WERI-Rb-1 (cell line): ENCODE results near the gene CT47C1.

Experiments used
- DNase-seq: peaks from one replicate; pipeline ENCODE4 v3.0.0-alpha.2; 2020
- H3K27ac ChIP-seq: fragments of 250-450 bp; sonication (Bioruptor Pico); 2 replicates; pipeline ENCODE4 v1.5.1; 2020; ENCODE audit warnings: mild to moderate bottlenecking, moderate library complexity
- H3K27me3 ChIP-seq: fragments of 250-450 bp; sonication (Bioruptor Pico); 2 replicates; pipeline ENCODE4 v1.5.1; 2021; ENCODE audit warnings: mild to moderate bottlenecking, low read depth, moderate library complexity; ENCODE audit not compliant: insufficient read depth, severe bottlenecking
- H3K36me3 ChIP-seq: fragments of 250-450 bp; sonication (Bioruptor Pico); 2 replicates; pipeline ENCODE4 v1.5.1; 2020; ENCODE audit warnings: mild to moderate bottlenecking, moderate library complexity
- H3K4me3 ChIP-seq: 2 replicates; pipeline ENCODE4 v1.5.1; 2011; ENCODE audit warnings: low read depth, mild to moderate bottlenecking, control low read depth, low read length
- H3K9me3 ChIP-seq: fragments of 250-450 bp; sonication (Bioruptor Pico); 2 replicates; pipeline ENCODE4 v1.5.1; 2021; ENCODE audit warnings: mild to moderate bottlenecking, moderate library complexity; ENCODE audit not compliant: severe bottlenecking
- TF ChIP-seq, protein P1 (sequence below): IDR thresholded peaks from 2 replicates; pipeline ENCODE4 v1.5.1; 2011; ENCODE audit warnings: low read depth, mild to moderate bottlenecking, control low read depth, inconsistent platforms, low read length

The CT47C1 gene

DNA sequence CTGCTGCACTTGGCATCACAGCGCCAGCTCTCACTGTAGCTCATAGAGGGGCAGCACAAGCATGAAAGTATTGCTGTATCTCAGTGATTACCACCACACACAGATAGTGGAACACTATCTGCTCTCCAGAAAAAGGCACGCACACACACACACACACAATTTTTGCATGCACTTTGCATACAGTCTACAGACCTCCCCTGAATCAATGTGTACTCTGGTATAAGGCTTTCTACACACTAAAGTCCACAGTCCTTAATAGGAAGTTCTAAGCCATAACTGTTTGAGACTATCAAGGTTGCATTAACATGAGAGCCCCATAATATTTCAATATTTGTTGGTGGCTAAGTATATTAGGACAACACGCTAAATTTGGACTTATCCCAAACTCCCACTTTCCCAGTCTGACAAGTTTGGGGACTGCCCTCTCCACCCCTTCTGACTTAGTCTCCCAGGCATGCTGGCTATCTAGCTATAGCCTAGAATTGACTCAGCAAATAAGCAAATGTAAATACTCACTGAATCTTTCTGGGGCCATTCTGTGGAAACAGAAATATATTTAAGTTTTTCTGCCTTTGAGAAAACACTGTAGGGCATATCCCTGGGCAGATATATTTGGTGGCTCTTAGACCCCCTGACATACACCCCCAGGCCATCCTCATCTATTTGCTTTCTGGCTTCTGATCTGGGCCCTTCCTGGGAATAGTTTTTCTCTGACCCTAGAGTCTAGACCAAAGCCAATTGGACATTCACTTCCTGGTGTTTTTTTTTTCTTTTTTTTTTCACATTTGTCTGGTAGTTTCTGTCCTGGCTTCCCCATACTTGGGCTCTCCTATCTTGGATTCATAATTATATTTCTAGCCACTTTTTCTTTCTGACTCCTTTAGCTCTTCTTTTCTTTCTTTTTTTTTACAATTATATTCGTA lies 36.4 kb upstream of the CT47C1 start:
- Histone ChIP-seq H3K27ac (no peak overlapping the region), H3K27me3 (peaks cover 24% of the 10 kb centered on the region), H3K4me3 (no peak overlapping the region), H3K36me3 (no peaks in the 10 kb centered on the region), H3K9me3 (no peaks in the 10 kb centered on the region)
- TF ChIP-seq, protein P1, sequence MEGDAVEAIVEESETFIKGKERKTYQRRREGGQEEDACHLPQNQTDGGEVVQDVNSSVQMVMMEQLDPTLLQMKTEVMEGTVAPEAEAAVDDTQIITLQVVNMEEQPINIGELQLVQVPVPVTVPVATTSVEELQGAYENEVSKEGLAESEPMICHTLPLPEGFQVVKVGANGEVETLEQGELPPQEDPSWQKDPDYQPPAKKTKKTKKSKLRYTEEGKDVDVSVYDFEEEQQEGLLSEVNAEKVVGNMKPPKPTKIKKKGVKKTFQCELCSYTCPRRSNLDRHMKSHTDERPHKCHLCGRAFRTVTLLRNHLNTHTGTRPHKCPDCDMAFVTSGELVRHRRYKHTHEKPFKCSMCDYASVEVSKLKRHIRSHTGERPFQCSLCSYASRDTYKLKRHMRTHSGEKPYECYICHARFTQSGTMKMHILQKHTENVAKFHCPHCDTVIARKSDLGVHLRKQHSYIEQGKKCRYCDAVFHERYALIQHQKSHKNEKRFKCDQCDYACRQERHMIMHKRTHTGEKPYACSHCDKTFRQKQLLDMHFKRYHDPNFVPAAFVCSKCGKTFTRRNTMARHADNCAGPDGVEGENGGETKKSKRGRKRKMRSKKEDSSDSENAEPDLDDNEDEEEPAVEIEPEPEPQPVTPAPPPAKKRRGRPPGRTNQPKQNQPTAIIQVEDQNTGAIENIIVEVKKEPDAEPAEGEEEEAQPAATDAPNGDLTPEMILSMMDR, result no peak
- no peak for DNase-seq

DNA sequence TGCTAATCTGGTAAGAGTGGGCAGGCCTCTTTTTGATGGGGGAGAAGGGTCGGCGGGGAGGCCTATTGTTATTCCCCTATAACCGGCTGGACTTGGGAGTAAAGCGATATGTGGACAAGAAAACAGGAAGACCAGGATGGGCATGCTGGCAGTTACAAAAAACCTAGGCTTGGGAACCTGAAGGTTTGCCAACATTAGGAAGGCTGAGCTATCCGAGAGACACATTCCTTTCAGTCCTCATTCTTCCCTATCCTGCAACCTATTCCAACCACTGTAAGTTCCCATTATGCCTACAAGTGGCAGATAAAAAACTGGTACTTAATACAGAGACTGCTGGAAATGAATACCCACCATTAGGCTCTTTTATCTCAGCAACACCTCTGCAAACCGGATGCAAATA lies 32.4 kb upstream of the CT47C1 start:
- H3K9me3 ChIP-seq, result no peaks in the 10 kb centered on the region
- peaks cover 36% of the 10 kb centered on the region for H3K27me3 ChIP-seq
- no peak overlapping the region for H3K4me3 ChIP-seq
- TF ChIP-seq, protein P1, result no peak
- H3K27ac ChIP-seq, result no peak overlapping the region
- no peak for DNase-seq
- no peaks in the 10 kb centered on the region for H3K36me3 ChIP-seq

DNA sequence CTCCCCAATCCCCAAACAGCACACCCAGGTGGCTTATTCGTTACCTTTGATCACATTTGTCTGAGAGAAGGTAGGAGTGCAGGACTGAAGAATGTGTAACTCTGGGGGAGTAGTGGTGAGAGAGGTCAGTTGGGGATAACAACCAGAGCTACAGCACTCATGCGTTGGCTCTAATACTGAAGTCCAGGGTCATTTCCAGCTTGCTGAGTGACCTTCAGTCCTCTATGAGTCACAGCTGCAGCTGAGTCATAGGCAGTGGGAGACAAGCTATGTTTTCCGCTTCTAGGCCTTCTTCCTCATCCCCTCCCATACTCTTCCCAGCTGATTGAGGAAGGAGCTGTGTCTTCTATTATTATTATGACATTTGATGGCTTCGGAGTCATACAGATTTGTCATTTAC lies 31.6 kb upstream of the CT47C1 start:
- peaks cover 38% of the 10 kb centered on the region for H3K27me3 ChIP-seq
- no peak for DNase-seq
- no peaks in the 10 kb centered on the region for H3K36me3 ChIP-seq
- H3K9me3 ChIP-seq, result no peaks in the 10 kb centered on the region
- H3K27ac ChIP-seq, result no peak overlapping the region
- no peak overlapping the region for H3K4me3 ChIP-seq
- TF ChIP-seq, protein P1, result no peak

DNA sequence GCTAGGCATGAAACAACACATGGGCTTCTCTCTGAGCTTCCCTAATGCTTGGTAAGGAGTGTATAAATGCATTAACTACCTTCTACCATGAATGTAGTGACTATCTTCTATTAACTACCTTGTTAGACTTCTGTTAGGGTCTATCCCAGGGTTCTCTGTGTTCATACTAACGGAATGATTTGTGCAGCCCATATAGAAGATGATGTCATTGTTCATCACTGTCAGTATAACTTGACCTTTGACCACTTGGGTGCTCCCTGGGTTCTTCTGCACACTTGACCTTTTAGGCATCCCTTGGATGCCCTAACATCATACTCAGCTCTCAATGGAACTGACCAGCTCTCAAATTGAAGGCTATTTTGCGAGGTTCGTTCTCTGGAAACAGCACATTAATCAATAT lies 30.8 kb upstream of the CT47C1 start:
- no peak overlapping the region for H3K4me3 ChIP-seq
- peaks cover 41% of the 10 kb centered on the region for H3K27me3 ChIP-seq
- H3K36me3 ChIP-seq, result no peaks in the 10 kb centered on the region
- TF ChIP-seq, protein P1, result no peak
- no peak overlapping the region for H3K27ac ChIP-seq
- H3K9me3 ChIP-seq, result no peaks in the 10 kb centered on the region
- DNase-seq, result no peak

DNA sequence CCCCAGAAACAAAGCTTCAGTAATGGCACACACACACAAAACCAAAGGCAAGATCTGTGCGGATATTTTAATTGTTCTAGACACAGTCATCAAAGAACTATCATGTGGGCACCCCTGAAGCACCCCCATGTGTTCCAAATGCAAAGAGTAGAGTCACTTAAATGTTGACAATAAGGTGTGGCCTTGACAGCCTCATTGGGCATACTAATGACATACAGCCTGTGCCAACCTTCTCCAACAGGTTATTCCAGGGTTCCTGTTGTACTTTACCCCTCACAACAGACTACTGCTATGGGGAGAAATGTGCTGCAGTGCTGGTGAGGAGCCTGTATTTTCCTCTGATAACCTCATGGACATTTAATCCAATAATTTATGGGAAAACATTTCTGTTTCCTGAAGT lies 29.8 kb upstream of the CT47C1 start:
- DNase-seq, result no peak
- Histone ChIP-seq H3K36me3 (no peaks in the 10 kb centered on the region), H3K27ac (no peak overlapping the region), H3K9me3 (no peaks in the 10 kb centered on the region), H3K4me3 (no peak overlapping the region), H3K27me3 (peaks cover 45% of the 10 kb centered on the region)
- TF ChIP-seq, protein P1, result no peak
